ENCODE measurements around the gene NDUFAF4.

The NDUFAF4 gene

GRCh38 chr6:96899019-96899418, 1.3 kb upstream of the NDUFAF4 start:
- DNase-seq (ENCODE audit: low spot score): peak; percentile 41

DNA sequence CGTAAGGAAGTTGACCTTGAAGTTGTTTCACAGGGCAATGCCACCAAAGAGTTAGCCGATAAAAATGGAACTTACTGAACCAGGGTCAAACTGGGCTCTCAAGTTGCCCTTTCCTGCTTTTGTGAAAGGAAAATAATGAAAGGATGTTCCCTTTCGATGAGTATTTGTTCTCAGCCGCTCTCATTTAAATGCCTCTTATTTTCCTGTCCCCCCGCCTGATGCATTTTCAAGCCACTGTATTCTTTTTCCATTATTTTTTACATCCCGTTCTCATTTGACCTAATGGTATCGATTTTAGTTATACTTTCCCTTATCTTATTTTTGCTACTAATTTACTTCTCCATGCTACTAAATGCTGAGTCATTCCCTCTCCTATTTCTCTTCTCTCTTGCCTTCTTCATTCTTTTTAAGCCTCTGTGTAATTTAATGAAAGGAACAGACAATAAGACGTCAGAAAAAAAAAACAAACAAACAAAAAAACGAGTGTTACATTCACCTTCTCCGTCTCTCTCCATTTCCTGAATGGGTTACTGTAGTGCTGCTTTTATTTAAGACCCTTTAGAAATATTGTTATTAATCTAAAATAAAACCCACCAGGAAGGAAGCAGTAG, 655 bp upstream of the NDUFAF4 start:
- peak; percentile 64 for DNase-seq (ENCODE audit: low spot score)

GRCh38 chr6:96889146-96889545, 8.5 kb downstream of the NDUFAF4 start:
- no peak for DNase-seq (ENCODE audit: low spot score)

DNA sequence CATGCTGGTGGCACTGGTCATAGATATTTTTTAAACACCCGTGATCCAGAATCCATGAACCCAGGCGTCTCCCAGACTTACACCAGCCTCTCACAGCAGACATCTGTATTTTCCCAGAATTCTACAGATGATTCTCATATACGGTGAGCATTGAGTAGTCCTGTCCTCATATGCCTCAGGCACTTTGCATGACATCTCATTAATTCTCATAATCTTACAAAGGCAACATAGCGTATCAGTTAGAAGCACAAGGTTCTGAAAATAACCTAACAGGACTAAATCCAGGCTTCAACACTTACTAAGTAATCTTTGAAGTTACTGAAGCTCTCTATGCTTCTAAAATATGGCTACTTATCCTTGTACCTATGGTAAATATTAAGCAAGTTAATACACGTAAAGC, 8.9 kb downstream of the NDUFAF4 start:
- DNase-seq (ENCODE audit: low spot score): no peak

DNA sequence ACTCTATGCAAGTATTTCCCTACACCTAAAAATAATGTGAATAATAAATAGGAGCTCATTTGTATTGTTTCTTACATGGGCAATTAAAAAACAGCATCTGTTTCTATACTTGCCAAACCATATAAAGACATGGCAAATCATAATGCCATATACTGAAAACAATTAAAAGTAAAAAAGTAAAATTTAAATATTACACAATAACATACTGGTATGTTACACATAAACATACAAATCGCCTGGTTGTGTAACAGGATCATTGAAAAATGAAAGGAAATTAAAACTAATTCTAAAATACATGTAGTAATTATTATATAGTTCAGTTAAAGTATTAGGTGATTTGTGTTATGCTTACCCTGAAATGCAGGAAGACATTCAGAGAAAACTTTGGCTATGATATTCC, 11.2 kb downstream of the NDUFAF4 start:
- no peak for DNase-seq (ENCODE audit: low spot score)

DNA sequence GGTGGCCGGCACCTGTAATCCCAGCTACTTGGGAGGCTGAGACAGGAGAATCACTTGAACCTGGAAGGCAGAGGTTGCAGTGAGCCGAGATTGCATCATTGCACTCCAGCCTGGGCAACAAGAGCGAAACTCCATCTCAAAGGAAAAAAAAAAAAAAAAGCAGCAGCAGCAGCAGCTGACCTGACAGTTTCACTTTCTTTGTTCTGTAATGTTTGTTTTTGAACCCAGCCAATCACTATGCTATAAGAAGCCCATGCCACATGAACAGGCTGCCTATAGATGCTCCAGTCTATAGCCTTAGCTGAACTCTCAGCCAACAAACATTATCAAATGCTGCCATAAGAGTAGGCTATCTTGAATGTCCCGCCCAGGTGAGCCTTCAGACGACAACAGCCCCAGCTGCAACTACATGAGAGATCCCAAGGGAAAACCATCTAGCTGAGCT, 12.5 kb downstream of the NDUFAF4 start:
- DNase-seq (ENCODE audit: low spot score): peak; percentile 23

- DNase-seq (ENCODE audit: low spot score): no peak
These were observed 19.5 kb downstream of the NDUFAF4 start for GRCh38 chr6:96878143-96878542.

- DNase-seq (ENCODE audit: low spot score): no peak
These were observed 20.7 kb downstream of the NDUFAF4 start for GRCh38 chr6:96876886-96877545.

GRCh38 chr6:96872976-96873375, 24.7 kb downstream of the NDUFAF4 start:
- no peak for DNase-seq (ENCODE audit: low spot score)

GRCh38 chr6:96865055-96865405, 32.7 kb downstream of the NDUFAF4 start:
- DNase-seq (ENCODE audit: low spot score): no peak

GRCh38 chr6:96864216-96865054, 33.3 kb downstream of the NDUFAF4 start:
- DNase-seq (ENCODE audit: low spot score): no peak

- no peak for DNase-seq (ENCODE audit: low spot score)
These were observed 35.1 kb downstream of the NDUFAF4 start for GRCh38 chr6:96862560-96862959.

DNA sequence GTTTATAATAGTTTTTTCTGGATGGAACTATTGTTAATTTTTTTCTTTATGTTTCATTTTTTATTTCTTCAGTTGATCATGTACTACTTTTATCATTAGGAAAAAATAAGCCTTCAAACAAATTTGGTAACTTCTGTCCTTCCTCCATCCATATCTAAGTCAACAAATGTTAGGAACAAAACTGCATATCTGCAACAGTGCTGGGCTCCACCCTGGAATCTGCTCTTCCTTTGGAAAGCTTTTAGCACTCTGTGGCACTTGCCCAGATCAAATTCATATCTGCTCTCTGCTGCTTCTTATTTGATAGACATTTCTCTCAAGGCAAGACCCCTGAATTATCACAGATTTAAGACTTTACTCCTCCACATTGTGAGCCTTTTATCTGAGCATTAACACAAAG, 36.1 kb downstream of the NDUFAF4 start:
- DNase-seq (ENCODE audit: low spot score): no peak

GRCh38 chr6:96856856-96857255, 40.8 kb downstream of the NDUFAF4 start:
- DNase-seq (ENCODE audit: low spot score): no peak

DNA sequence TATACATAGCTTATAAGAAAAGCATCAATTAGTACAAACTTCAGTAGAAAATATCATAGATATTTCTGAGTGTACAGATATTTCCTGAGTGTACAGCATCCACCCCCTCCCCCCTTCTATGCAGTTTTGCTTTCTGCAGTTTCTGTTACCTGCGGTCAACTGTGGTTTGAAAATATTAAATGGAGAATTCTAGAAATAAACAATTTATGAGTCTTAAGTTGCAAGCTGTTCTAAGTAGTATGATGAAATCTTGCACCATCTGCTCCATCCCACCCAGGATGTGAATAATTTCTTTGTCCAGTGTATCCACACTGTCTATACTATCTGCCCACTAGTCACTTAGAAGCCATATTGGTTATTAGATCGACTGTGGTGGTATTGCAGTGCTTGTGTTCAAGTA, 44.6 kb downstream of the NDUFAF4 start:
- no peak for DNase-seq (ENCODE audit: low spot score)

DNA sequence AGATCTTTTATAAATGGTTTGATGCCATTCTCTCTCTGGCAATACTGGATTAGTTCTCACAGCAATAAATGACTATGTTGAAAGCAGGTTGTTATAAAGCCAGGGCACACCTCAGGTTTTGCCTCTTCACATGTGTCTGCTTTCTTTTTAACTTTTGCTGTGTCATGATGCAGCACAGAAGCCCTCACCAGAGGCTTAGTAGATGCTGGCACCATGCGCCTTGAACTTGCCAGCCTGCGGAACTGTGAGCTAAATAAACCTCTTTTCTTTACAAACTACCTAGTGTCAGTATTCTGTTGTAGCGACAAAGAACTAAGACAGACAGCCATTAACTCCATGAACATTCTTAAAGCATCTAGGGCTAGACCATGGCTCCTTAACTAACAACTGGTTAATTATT, 45.1 kb downstream of the NDUFAF4 start:
- no peak for DNase-seq (ENCODE audit: low spot score)

DNA sequence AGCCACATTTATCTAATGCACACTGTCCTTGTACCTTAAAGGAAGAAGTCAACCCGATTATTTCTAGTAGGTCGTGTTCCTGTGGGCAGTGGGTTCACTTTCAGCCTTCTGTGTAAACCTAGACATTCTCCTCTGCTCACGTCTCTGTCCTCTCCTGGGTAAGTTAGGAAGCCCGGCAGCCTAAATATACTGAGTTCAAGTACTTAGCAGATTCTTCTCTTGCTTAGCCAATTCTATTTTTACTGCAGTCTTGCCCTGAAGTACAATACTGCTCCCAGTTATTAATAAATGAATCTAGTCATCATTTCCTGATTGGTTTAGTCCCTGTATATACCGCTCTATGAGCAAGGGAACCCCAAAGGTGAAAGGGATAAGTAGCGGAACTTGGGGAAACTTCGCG, 45.8 kb downstream of the NDUFAF4 start:
- DNase-seq (ENCODE audit: low spot score): no peak

DNA sequence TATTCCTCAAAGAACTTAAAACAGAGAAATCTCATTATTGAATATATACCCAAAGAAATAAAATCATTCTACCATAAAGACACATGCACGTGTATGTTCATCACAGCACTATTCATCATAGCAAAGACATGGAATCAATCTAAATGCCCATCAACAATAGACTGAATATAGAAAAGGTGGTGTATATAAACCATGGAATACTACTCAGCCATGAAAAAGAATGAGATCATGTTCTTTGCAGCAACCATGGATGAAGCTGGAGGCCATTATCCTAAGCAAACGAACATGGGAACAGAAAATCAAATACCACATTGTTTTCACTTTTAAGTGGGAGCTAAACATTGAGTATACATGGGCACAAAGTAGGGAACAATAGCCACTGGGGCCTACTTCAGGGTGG, 48.1 kb downstream of the NDUFAF4 start:
- DNase-seq (ENCODE audit: low spot score): no peak

DNA sequence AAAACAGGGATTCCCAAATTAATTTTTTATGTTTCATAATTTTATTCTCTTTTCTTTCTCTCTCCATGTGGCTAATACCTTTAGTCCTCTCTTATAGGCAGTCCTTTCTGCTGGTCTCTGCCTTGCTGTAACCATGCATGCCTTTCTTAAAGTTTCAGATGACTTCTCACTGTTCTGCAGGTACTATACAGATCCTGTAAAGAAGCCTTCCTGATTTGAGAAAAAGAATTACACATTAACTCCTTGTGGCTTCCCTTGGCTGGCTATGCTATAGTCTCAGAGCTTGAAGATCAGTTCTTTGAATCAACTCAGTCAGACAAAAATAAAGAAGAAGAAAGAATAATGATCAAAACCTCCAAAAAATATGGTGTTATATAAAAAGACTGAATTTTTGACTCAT, 53.2 kb downstream of the NDUFAF4 start:
- no peak for DNase-seq (ENCODE audit: low spot score)

DNA sequence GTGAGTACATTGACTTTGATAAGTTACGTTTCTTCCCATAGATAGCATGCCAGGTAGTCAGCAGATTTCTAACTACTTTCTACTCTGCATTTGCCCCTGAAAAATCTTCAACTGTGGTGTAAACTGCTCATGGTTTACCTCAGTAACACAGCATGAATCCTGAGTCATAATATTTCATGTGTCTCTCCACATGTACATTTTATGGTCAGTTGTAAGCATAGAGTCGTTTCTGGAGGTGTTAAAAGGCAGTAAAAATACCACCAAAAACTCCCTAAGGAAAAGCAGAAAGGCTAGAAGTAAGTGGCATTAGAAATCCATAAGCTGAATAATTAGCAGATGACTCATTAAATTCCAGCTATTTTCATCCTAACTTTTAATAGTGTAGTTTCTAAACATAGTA, 56.3 kb downstream of the NDUFAF4 start:
- DNase-seq (ENCODE audit: low spot score): no peak

Measured in NAMALWA (cell line).